GM23248 (cell line): Measurements from ENCODE around the gene GDF10.

Experiments used
- EZH2 ChIP-seq: fragments of 200-600 bp; sonication (generic); IDR thresholded peaks from 2 replicates; pipeline ENCODE4 v1.6.1; 2018; ENCODE audit warnings: antibody characterized with exemption, mild to moderate bottlenecking; ENCODE audit not compliant: insufficient read depth, poor library complexity, severe bottlenecking
- EZH2phosphoT487 ChIP-seq: fragments of 200-600 bp; sonication (generic); IDR thresholded peaks from 2 replicates; pipeline ENCODE4 v1.6.1; 2018; ENCODE audit warnings: antibody characterized with exemption, moderate library complexity, mild to moderate bottlenecking, low read depth; ENCODE audit not compliant: insufficient read depth

DNA sequence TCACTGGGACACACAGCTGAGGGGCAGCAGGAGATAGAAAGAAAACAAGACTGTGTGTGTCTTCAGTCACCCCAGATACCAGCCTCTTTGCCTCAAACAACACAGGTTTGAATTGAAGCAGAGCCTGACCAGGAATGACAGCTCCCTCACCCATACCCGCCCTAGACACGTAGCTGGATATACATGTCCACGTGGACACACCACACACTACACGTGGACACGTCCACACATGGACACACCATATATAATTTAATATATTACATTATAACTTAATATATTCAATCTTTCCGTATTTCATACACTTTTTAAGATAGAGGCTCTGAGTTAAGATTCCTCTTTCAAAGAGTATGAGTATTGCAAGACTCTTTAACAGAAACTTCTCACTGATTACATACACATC, 33.5 kb downstream of the GDF10 start:
- TF ChIP-seq EZH2 (no peak), EZH2phosphoT487 (no peak)
